ENCODE data around the gene LIF.
"Not testable (repeated sequence)": the region's sequence is repeated elsewhere in the genome, so short reads cannot be mapped to it uniquely, and the experiment has no call there.

The LIF gene

GRCh38 chr22:30211124-30211820 lies 35.3 kb downstream of the LIF start:
- DNase-seq (ENCODE audit: low spot score): no peak
- no peak for FAIRE-seq

- FAIRE-seq: peak; percentile 88
- DNase-seq (ENCODE audit: low spot score): peak; percentile 94
Measured at GRCh38 chr22:30210235-30210909, 36.2 kb downstream of the LIF start.

DNA sequence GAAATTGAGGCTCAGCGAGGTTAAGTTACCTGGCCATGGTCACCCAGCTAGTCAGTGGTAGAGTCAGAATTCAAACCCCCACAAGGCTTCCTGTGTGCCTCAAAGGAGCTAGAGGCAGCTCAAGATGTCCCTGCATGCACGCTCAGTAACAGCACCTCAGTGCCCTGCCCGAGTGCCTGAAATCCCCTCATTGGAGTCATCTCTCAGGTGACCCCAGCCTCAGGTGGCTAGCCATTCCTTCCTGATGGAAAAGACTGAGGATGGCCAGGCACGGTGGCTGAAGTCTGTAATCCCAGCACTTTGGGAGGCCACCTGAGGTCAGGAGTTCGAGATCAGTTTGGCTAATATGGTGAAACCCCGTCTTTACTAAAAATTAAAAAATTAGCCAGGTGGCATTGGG lies 36.9 kb downstream of the LIF start:
- no peak for DNase-seq (ENCODE audit: low spot score)
- FAIRE-seq: no peak

GRCh38 chr22:30208631-30209603 lies 37.6 kb downstream of the LIF start:
- DNase-seq (ENCODE audit: low spot score) (peak; percentile 82), FAIRE-seq (peak; percentile 78)

- FAIRE-seq (peak; percentile 92), DNase-seq (ENCODE audit: low spot score) (peak; percentile 99)
Measured at GRCh38 chr22:30206944-30207343, 39.6 kb downstream of the LIF start.

DNA sequence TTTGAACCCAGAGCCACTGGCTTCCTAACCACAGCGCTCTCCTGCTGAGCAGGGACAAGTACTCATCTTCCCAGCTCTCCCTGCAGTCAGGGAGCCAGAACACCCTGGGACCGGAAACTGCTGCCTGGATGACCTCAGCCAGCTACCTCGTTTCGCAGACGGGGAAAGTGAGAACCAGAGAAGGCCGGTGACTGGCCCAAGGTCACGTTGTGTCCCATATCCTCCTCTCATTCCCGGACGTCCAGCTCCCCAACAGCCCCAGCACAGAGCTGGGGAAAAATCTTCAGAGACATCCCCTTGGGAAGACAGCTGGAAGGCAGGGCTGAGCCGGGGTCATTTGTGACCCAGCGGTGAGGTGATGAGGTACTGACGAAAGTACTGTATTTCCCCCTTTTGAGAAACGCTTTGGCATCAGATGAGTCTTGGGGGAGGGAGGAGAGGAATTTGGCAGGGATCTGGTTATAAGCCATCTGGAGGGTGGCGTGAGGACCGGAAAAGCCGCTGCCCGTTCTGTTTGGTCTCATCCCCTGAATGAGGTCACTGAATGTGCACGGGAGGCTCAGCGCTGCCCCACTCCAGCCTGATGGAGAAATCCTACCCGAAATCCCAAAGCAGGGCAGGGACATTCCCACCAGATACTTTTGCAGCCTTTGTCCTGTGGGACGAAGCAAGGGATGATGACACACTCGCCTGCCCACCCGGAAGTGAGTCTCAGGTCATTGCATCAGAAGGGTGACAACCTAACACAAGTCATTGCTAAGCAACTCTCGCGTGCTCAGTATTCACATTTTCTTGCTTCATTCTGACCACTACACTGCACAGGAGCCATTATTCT lies 41.1 kb downstream of the LIF start:
- DNase-seq (ENCODE audit: low spot score) (peak; percentile 97), FAIRE-seq (peak; percentile 87)

- DNase-seq (ENCODE audit: low spot score) (no peak), FAIRE-seq (no peak)
Measured at GRCh38 chr22:30204742-30205111, 41.8 kb downstream of the LIF start.

- no peak for FAIRE-seq
- DNase-seq (ENCODE audit: low spot score): no peak
Measured at GRCh38 chr22:30204015-30204741, 42.4 kb downstream of the LIF start.

- no peak for FAIRE-seq
- no peak for DNase-seq (ENCODE audit: low spot score)
Measured at GRCh38 chr22:30202531-30203006, 44.0 kb downstream of the LIF start.

GRCh38 chr22:30201945-30202344 lies 44.6 kb downstream of the LIF start:
- DNase-seq (ENCODE audit: low spot score) (no peak), FAIRE-seq (no peak)

- DNase-seq (ENCODE audit: low spot score); FAIRE-seq: not testable (repeated sequence)
Measured at GRCh38 chr22:30200905-30201304, 45.7 kb downstream of the LIF start.

- FAIRE-seq (no peak), DNase-seq (ENCODE audit: low spot score) (no peak)
Measured at GRCh38 chr22:30198921-30199320, 47.6 kb downstream of the LIF start.

DNA sequence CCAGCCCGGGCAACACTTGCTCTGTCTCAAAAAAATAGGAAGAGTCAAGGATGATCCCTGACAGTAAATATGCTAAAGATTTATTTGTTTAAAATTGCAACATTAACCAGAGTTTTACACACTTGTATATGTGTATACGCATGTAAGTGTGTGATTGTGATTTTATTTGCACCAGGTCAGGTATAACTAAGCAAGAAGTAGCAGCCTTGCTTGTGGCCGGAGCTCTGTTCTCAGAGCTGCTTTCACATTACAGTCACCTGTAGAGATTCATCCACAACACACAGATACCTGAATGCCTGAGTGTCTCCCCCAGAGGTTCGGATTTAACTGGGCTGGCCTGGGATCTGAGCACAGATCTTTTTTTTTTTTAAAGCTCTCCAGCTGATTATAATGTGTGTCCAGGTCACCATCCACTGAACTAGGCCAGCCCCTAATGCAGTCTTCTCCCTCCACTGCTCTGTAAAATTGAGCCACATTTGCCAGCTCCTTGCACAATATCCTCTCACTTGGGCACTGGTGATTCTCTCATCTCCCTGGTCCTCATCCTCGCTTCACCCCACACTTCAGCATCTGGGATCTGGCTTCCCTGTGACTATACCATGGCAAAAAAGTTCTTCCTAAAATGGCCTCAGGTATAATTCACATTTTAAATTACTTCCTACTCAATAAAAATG lies 48.3 kb downstream of the LIF start:
- no peak for DNase-seq (ENCODE audit: low spot score)
- no peak for FAIRE-seq

- DNase-seq (ENCODE audit: low spot score): no peak
- no peak for FAIRE-seq
Measured at GRCh38 chr22:30197389-30197788, 49.2 kb downstream of the LIF start.

- FAIRE-seq (no peak), DNase-seq (ENCODE audit: low spot score) (no peak)
Measured at GRCh38 chr22:30196880-30197336, 49.7 kb downstream of the LIF start.

GRCh38 chr22:30196141-30196879 lies 50.2 kb downstream of the LIF start:
- peak; percentile 99 for DNase-seq (ENCODE audit: low spot score)
- FAIRE-seq: peak; percentile 92

DNA sequence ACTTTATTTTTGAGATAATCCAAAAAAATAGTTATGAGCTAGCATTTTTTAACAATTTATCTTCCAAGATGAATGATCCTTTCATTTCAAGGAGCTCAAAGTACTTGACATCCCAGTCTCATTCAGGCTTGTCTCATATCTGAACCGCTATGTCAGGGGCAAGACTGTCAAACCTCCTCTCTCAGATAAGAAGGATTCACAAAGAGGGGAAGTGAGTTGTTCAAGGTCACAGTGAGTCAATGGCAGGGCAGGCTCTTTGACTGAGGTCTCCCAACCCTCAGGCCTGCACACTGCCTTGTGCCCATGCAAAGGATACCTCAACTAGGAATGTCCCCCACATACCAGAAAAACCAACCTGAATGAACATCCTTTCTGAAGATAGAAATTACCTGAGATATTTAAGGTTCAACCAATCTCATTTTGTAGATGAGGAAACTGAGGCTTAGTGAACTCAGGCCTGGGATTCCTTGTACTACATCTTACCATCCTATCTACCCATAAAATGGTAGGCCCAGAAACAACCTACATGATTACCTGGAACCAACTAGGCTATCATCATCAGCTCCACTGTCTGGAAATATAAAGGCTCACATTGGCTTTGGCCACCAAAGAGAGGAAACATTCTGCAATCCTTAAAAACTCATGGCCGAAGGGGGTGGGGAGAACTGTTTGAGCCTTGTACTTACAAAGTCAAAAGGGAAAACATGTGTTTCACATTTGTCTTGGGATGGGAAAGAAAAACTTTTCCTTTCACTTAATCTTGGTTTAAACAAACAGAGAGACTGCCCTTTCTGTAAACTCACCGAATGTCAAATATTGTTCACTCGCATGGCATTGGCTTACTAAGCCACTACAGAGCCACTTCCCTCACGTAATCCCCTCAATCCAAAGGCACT lies 51.1 kb downstream of the LIF start:
- peak; percentile 68 for FAIRE-seq
- DNase-seq (ENCODE audit: low spot score): peak; percentile 79
